ENCODE data around the gene MPP3. TPM values are rescaled to one million over a fixed set of nuclear protein-coding genes. Genes with fewer than 3 reads are reported as not detected.

Gene MPP3
- total RNA-seq, 4 donors from 2014 or later: 6.8 to 10.7 (median 7.5) TPM

DNA sequence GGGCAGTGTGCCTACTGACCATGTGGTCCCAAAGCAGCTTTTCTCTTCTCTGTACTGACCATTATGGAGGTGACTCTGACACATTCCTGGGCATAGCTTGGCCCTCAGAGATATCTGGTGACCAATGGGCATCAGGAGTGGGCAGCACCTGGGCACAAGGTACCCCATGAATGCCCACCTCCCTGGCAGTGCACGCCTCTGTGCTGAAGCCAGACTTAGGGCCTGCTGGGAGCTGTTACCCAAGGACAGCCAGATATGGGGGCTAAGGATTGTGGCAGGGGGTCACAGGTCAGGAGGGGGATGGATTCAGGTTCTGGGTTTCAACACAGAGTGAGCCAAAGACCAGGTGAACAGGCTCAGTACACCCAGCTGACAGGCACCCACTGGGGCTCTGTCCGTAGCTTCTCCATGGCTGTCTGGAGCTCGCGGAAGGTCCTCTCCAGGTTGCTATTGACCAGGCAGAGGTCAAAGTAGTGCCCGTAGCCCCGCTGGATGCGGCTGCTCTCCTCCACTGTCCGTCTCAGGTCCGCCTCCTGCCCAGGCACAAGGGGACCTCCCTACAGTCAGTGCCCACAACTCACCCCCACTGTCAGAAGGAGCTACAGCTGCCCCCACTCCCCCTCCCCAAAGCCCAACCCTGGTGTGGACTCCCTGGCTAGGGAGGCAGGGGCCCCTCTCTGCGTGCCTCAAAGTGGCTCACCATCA lies 44.7 kb upstream of the MPP3 start:
- Histone ChIP-seq H3K4me3 (no peak overlapping the region), H3K9me3 (no peaks in the 10 kb centered on the region), H3K27me3 (no peaks in the 10 kb centered on the region), H3K27ac (no peak overlapping the region), H3K36me3 (no peaks in the 10 kb centered on the region), H3K4me1 (peaks cover 7 to 30% (median 25%) of the 10 kb centered on the region in 4 donors)
- 90% methylated on average over 2 to 7 of the region's 10 CpGs for WGBS, 2 donors (ENCODE audit: low coverage in 1 of 2)
- DNase-seq: no peak
- intact Hi-C loops (cut with DNase I; ENCODE audit: low total_unique reads): no loop called here
- in situ Hi-C loops (cut with MboI; ENCODE audit: low pct_ligation_motif_present in 1 of 4, low pct_unique_long_range_greater_than_20kb in 1 of 4, low sequenced_read_pairs in 3 of 4): loop anchor here in 1 of 4 donors (25.0 kb wide), 1 partner anchor 110 kb away; no protein-coding TSS in a partner anchor
- no peak for TF ChIP-seq POLR2AphosphoS5 (IDR thresholded peaks at IDR 0.05)

DNA sequence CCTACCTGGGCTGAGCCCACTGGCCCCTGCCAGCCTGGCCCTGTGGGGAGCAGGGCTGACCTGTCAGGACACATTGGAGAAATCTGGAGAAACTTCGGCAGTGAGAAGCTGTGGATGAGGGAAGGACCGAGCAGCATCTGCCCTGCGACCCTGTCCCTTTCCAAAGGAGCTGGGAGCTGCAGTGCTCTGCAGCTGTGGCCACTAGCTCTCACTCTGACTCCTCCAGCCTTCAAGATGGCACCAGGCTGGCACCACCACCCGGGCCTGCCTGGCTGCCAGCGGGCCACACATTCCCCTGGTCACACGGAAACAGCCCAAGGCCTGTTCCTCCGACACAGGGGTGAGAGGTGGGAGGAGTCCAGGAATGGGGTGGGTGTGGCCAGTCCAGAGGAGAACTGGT lies 44.1 kb upstream of the MPP3 start:
- WGBS, 2 donors (ENCODE audit: low coverage in 1 of 2): 63% methylated on average over 7 of the region's 7 CpGs; no CpG with 5 or more reads in 1 of the 2 donors
- TF ChIP-seq EP300 (IDR thresholded peaks at IDR 0.05; ENCODE audit: low read depth) (no peak), POLR2A (IDR thresholded peaks at IDR 0.05) (no peak), POLR2AphosphoS5 (IDR thresholded peaks at IDR 0.05) (no peak)
- TF ChIP-seq, protein P1, sequence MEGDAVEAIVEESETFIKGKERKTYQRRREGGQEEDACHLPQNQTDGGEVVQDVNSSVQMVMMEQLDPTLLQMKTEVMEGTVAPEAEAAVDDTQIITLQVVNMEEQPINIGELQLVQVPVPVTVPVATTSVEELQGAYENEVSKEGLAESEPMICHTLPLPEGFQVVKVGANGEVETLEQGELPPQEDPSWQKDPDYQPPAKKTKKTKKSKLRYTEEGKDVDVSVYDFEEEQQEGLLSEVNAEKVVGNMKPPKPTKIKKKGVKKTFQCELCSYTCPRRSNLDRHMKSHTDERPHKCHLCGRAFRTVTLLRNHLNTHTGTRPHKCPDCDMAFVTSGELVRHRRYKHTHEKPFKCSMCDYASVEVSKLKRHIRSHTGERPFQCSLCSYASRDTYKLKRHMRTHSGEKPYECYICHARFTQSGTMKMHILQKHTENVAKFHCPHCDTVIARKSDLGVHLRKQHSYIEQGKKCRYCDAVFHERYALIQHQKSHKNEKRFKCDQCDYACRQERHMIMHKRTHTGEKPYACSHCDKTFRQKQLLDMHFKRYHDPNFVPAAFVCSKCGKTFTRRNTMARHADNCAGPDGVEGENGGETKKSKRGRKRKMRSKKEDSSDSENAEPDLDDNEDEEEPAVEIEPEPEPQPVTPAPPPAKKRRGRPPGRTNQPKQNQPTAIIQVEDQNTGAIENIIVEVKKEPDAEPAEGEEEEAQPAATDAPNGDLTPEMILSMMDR (IDR thresholded peaks at IDR 0.05): no peak
- no peak for DNase-seq
- H3K36me3 ChIP-seq: no peaks in the 10 kb centered on the region
- H3K4me3 ChIP-seq: no peak overlapping the region
- no peak overlapping the region for H3K27ac ChIP-seq
- H3K9me3 ChIP-seq: no peaks in the 10 kb centered on the region
- in situ Hi-C loops (cut with MboI; ENCODE audit: low pct_ligation_motif_present in 1 of 4, low pct_unique_long_range_greater_than_20kb in 1 of 4, low sequenced_read_pairs in 3 of 4) (loop anchor here in 1 of 4 donors (25.0 kb wide), 1 partner anchor 110 kb away; no protein-coding TSS in a partner anchor), intact Hi-C loops (cut with DNase I; ENCODE audit: low total_unique reads) (no loop called here)
- H3K27me3 ChIP-seq: no peaks in the 10 kb centered on the region
- peaks cover 7 to 32% (median 27%) of the 10 kb centered on the region in 4 donors for H3K4me1 ChIP-seq

DNA sequence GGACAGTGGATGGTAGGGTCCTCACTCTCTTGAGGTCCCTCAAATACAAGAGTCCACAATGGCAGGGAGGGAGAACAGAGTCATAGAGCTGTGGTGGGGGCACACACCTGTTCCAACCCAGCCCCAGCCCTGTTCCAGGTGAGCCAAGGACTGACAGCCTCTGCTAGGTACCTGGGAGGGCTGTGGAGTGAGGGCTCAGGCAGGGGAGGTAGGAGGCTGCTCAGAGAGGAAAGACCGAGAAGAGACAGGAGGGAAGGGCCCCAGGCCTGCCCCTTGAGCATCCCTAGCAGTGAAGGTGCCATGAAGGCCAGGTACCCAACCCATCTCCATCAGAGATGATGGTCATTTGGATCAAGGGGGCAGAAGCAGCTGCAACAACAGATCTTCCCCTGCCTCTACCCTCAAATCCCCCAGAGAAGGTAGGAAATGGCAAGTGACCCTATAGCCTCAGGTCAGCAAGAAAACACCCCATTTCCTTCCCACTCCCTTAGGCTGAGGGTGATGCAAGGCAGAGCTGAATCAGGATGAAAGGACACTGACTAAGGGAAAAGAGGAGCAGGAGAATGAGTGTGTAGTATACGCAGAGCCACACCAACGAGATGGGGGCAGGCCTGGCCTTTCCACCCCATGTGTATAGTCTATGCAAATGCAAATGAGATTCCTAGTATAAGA lies 42.7 kb upstream of the MPP3 start:
- no peaks in the 10 kb centered on the region for H3K27me3 ChIP-seq
- no peaks in the 10 kb centered on the region for H3K9me3 ChIP-seq
- TF ChIP-seq, protein P1 (IDR thresholded peaks at IDR 0.05): no peak
- peaks cover 7 to 37% (median 28%) of the 10 kb centered on the region in 4 donors for H3K4me1 ChIP-seq
- intact Hi-C loops (cut with DNase I; ENCODE audit: low total_unique reads) (no loop called here), in situ Hi-C loops (cut with MboI; ENCODE audit: low pct_ligation_motif_present in 1 of 4, low pct_unique_long_range_greater_than_20kb in 1 of 4, low sequenced_read_pairs in 3 of 4) (loop anchor here in 1 of 4 donors (25.0 kb wide), 1 partner anchor 112 kb away; no protein-coding TSS in a partner anchor)
- 87% methylated on average over 3 of the region's 3 CpGs for WGBS, 2 donors (ENCODE audit: low coverage in 1 of 2)
- H3K27ac ChIP-seq: no peak overlapping the region
- no peak overlapping the region for H3K4me3 ChIP-seq
- DNase-seq: no peak
- H3K36me3 ChIP-seq: no peaks in the 10 kb centered on the region

DNA sequence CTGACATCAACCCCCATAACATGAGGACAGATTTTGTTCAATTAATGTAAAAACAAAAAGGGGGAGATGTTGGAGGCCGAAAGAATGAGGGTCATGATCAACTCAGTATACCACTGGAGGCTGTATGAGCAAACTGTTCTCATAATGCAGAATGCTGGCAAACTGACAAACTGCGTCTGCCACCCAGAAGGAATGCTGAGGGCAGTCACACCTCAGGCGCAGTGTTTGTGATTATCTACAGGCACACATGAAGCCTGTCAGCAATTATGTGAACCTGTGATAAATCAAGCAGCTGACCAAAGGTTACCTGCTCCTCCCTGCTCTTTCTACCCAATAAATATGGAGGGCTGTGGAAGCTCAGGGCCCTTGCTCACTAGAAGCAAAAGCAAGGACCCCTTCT lies 41.3 kb upstream of the MPP3 start:
- no peaks in the 10 kb centered on the region for H3K27me3 ChIP-seq
- peak overlapping the region; percentile 66 to 85 (median 76) for H3K27ac ChIP-seq
- no peaks in the 10 kb centered on the region for H3K36me3 ChIP-seq
- peak; percentile 82 for DNase-seq
- in situ Hi-C loops (cut with MboI; ENCODE audit: low pct_ligation_motif_present in 1 of 4, low pct_unique_long_range_greater_than_20kb in 1 of 4, low sequenced_read_pairs in 3 of 4): no loop called here
- H3K4me3 ChIP-seq: no peak overlapping the region
- TF ChIP-seq, protein P1 (IDR thresholded peaks at IDR 0.05): no peak
- TF ChIP-seq POLR2A (IDR thresholded peaks at IDR 0.05) (peak; percentile 37), POLR2AphosphoS5 (IDR thresholded peaks at IDR 0.05) (peak in 2 of 3 donors; percentile 71 to 87)
- peaks cover 7 to 37% (median 28%) of the 10 kb centered on the region in 4 donors for H3K4me1 ChIP-seq
- H3K9me3 ChIP-seq: no peaks in the 10 kb centered on the region
- intact Hi-C loops (cut with DNase I; ENCODE audit: low total_unique reads): no loop called here
- WGBS, 2 donors (ENCODE audit: low coverage in 1 of 2): 33 to 34% methylated on average over 1 to 3 of the region's 3 CpGs
